B cell (primary cell): ENCODE data around the gene CARD9. TPM values are rescaled to one million over a fixed set of nuclear protein-coding genes. Genes with fewer than 3 reads are reported as not detected.

Experiments
- ATAC-seq: fragments of 200-7000 bp; cut with Tn5 transposase; one replicate; pipeline ENCODE4 v1.10.0; 2021; ENCODE audit warnings: low read depth, mild to moderate bottlenecking, moderate number of reproducible peaks, moderate library complexity
- CTCF ChIA-PET: fragments of 350-600 bp; sonication (Branson Sonifier 250); formaldehyde crosslinking; loops from one replicate; lab custom pipeline; 2021; ENCODE audit warnings: antibody characterized with exemption, inconsistent platforms; lab: Charles Lee
- POLR2A ChIA-PET: fragments of 350-600 bp; sonication (Branson Sonifier 250); formaldehyde crosslinking; loops from one replicate; lab custom pipeline; 2021; ENCODE audit warnings: antibody characterized with exemption; lab: Charles Lee
- DNase-seq: peaks from one replicate; pipeline ENCODE4 v3.0.0; 2013
- H2AFZ ChIP-seq: 2 replicates; pipeline ENCODE4 v1.6.1; 2012; ENCODE audit warnings: mild to moderate bottlenecking, low read depth, low read length; ENCODE audit not compliant: insufficient read depth, poor library complexity, severe bottlenecking
- H3K27ac ChIP-seq, 2 donors: 1 replicate in 1 of 2; 2 replicates in 1 of 2; pipeline ENCODE4 v1.5.1; 2012 to 2013; ENCODE audit warnings: low read length in 2 of 2, mild to moderate bottlenecking in 2 of 2, moderate library complexity in 1 of 2
- H3K27me3 ChIP-seq, 4 experiments: fragments of 200-600 bp in 1 of 4; sonication (generic) in 1 of 4; replicated peaks in 1 of 4; 1 replicate in 2 of 4; 2 replicates in 2 of 4; pipeline versions ENCODE4 v1.6.1 to v1.7.0; 2013 to 2016; ENCODE audit warnings: low read length in 3 of 4, mild to moderate bottlenecking in 2 of 4, mixed read lengths in 1 of 4, moderate library complexity in 1 of 4; ENCODE audit not compliant: insufficient read depth in 4 of 4, control insufficient read depth in 3 of 4; ENCODE audit errors: control extremely low read depth in 1 of 4
- H3K36me3 ChIP-seq, 2 experiments: replicated peaks in 1 of 2; 1 replicate in 1 of 2; 2 replicates in 1 of 2; pipeline versions ENCODE4 v1.6.1 to v1.7.1; 2013; ENCODE audit warnings: low read length in 1 of 2; ENCODE audit not compliant: insufficient read depth in 2 of 2, control insufficient read depth in 1 of 2; ENCODE audit errors: control extremely low read depth in 1 of 2, extremely low read depth in 1 of 2
- H3K4me1 ChIP-seq, 2 donors: fragments of 200-600 bp in 1 of 2; sonication (generic) in 1 of 2; 1 replicate in 1 of 2; 2 replicates in 1 of 2; pipeline versions ENCODE4 v1.5.1 to v1.6.1; 2013 to 2017; ENCODE audit warnings: low read length in 2 of 2; ENCODE audit not compliant: control insufficient read depth in 2 of 2, insufficient read depth in 2 of 2
- H3K4me2 ChIP-seq: replicated peaks from 2 replicates; pipeline ENCODE3; 2012; ENCODE audit warnings: mild to moderate bottlenecking, low read depth, low read length; ENCODE audit not compliant: poor library complexity, severe bottlenecking
- H3K4me3 ChIP-seq, 5 experiments: fragments of 200-600 bp in 1 of 5; sonication (generic) in 1 of 5; 1 replicate in 3 of 5; 2 replicates in 2 of 5; pipeline versions ENCODE4 v1.5.1 to v1.7.0; 2011 to 2016; ENCODE audit warnings: low read length in 4 of 5, mild to moderate bottlenecking in 4 of 5, low read depth in 2 of 5, control low read depth in 1 of 5, moderate library complexity in 1 of 5; ENCODE audit not compliant: insufficient read depth in 1 of 5; ENCODE audit errors: control extremely low read depth in 1 of 5, extremely low read depth in 1 of 5
- H3K79me2 ChIP-seq: fragments of 200-600 bp; sonication (generic); one replicate; pipeline ENCODE4 v1.6.0; 2016; ENCODE audit warnings: low read length; ENCODE audit not compliant: control insufficient read depth, insufficient read depth
- H3K9ac ChIP-seq: fragments of 200-600 bp; sonication (generic); 2 replicates; pipeline ENCODE4 v1.6.1; 2017; ENCODE audit warnings: mild to moderate bottlenecking, low read length, moderate library complexity
- H3K9me3 ChIP-seq, 3 donors: one replicate each; pipeline versions ENCODE4 v1.6.1 to v1.7.1; 2013; ENCODE audit warnings: low read length in 2 of 3; ENCODE audit not compliant: control insufficient read depth in 2 of 3, insufficient read depth in 1 of 3; ENCODE audit errors: control extremely low read depth in 1 of 3
- H4K20me1 ChIP-seq: 2 replicates; pipeline ENCODE4 v1.6.0; 2012; ENCODE audit warnings: mild to moderate bottlenecking, low read length; ENCODE audit not compliant: insufficient read depth, control insufficient read depth, poor library complexity, severe bottlenecking
- H3K27ac Mint-ChIP-seq: one replicate; pipeline ENCODE4 v1.8.0; 2021; ENCODE audit warnings: mixed read lengths
- H3K27me3 Mint-ChIP-seq: one replicate; pipeline ENCODE4 v1.8.0; 2021; ENCODE audit warnings: mixed read lengths
- H3K4me1 Mint-ChIP-seq: one replicate; pipeline ENCODE4 v1.8.0; 2021; ENCODE audit warnings: mixed read lengths
- H3K4me3 Mint-ChIP-seq: one replicate; pipeline ENCODE4 v1.8.0; 2021; ENCODE audit warnings: mixed read lengths
- H3K9me3 Mint-ChIP-seq: one replicate; pipeline ENCODE4 v1.8.0; 2022; ENCODE audit warnings: mixed read lengths; ENCODE audit not compliant: insufficient read depth
- EZH2 ChIP-seq: IDR thresholded peaks from 2 replicates; pipeline ENCODE4 v1.6.1; 2012; ENCODE audit warnings: borderline replicate concordance, low read depth, mild to moderate bottlenecking, moderate library complexity, low read length; ENCODE audit not compliant: insufficient read depth, poor library complexity, severe bottlenecking
- WGBS: methylation state at CpG from one replicate; pipeline ENCODE4 v1.1.5; 2013; ENCODE audit warnings: missing lambda C conversion rate; ENCODE audit not compliant: insufficient coverage; 5-methylcytosine and 5-hydroxymethylcytosine counted together
- intact Hi-C: fragments of 100-400 bp; cut with micrococcal nuclease; formaldehyde crosslinking; loops from one replicate; pipeline ENCODE4 v1.10.0; 2022
- polyA plus RNA-seq: library from polyadenylated mRNA; depleted of rRNA; stranded (reverse); fragments of >200 nt; gene quantifications from 2 replicates; pipeline ENCODE4 v1.2.3, GENCODE V29; 2012
- total RNA-seq, 2 donors: library from RNA; stranded (reverse); fragments of 120-200 nt in 1 of 2; gene quantifications; 1 replicate in 1 of 2; 2 replicates in 1 of 2; pipeline versions ENCODE4 v1.2.3 to v1.2.4, GENCODE V29; 2013 to 2022
- TF ChIP-seq, protein P1 (sequence below): fragments of 200-600 bp; IDR thresholded peaks from one replicate; pipeline ENCODE4 v1.8.0; 2022; ENCODE audit warnings: antibody characterized with exemption, mild to moderate bottlenecking

CARD9 gene
- total and polyA plus RNA-seq, 2 donors (not counting 1 experiment from before 2014, with no cell fraction given): 0.57 to 1.1 TPM

DNA sequence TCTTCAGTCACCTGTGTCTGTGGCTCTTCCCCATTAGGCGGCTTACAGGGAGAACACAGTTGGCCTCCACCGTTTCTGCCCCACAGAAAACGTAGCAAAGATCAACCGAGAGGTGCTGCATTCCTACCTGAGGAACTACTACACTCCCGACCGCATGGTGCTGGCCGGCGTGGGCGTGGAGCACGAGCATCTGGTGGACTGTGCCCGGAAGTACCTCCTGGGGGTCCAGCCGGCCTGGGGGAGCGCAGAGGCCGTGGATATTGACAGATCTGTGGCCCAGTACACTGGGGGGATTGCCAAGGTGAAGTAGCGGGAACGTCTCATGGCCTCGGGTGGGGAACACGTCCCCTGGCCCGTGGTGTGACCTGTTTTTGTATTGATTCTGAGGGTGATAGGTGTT lies 43.4 kb upstream of the CARD9 start:
- ChIA-PET CTCF (interaction anchor here (0.6 kb wide), 1 partner anchor 310 kb away, joined by 3 read pairs; no protein-coding TSS in a partner anchor), POLR2A (interaction anchor here (0.7 kb wide), 1 partner anchor 384 kb away, joined by 3 read pairs; no protein-coding TSS in a partner anchor)
- H3K27me3 Mint-ChIP-seq: no peaks in the 10 kb centered on the region
- Histone ChIP-seq H3K79me2 (peaks cover 30% of the 10 kb centered on the region), H3K9ac (no peak overlapping the region), H3K4me1 (peaks cover 0 to under 1% of the 10 kb centered on the region in 2 donors), H3K4me3 (no peak overlapping the region), H4K20me1 (peaks cover 22% of the 10 kb centered on the region), H3K36me3 (peaks cover 0 to 84% of the 10 kb centered on the region in 2 experiments), H2AFZ (no peak overlapping the region), H3K9me3 (no peaks in the 10 kb centered on the region), H3K27me3 (no peaks in the 10 kb centered on the region), H3K27ac (no peak overlapping the region), H3K4me2 (no peak overlapping the region)
- WGBS: 95% methylated on average over 19 of the region's 19 CpGs
- no peak overlapping the region for H3K27ac Mint-ChIP-seq
- intact Hi-C loops: no loop called here
- DNase-seq: no peak
- TF ChIP-seq EZH2: no peak
- TF ChIP-seq, protein P1, sequence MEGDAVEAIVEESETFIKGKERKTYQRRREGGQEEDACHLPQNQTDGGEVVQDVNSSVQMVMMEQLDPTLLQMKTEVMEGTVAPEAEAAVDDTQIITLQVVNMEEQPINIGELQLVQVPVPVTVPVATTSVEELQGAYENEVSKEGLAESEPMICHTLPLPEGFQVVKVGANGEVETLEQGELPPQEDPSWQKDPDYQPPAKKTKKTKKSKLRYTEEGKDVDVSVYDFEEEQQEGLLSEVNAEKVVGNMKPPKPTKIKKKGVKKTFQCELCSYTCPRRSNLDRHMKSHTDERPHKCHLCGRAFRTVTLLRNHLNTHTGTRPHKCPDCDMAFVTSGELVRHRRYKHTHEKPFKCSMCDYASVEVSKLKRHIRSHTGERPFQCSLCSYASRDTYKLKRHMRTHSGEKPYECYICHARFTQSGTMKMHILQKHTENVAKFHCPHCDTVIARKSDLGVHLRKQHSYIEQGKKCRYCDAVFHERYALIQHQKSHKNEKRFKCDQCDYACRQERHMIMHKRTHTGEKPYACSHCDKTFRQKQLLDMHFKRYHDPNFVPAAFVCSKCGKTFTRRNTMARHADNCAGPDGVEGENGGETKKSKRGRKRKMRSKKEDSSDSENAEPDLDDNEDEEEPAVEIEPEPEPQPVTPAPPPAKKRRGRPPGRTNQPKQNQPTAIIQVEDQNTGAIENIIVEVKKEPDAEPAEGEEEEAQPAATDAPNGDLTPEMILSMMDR: no peak
- peaks cover 3% of the 10 kb centered on the region for H3K4me1 Mint-ChIP-seq
- H3K9me3 Mint-ChIP-seq: no peaks in the 10 kb centered on the region
- ATAC-seq: no peak
- no peak overlapping the region for H3K4me3 Mint-ChIP-seq

DNA sequence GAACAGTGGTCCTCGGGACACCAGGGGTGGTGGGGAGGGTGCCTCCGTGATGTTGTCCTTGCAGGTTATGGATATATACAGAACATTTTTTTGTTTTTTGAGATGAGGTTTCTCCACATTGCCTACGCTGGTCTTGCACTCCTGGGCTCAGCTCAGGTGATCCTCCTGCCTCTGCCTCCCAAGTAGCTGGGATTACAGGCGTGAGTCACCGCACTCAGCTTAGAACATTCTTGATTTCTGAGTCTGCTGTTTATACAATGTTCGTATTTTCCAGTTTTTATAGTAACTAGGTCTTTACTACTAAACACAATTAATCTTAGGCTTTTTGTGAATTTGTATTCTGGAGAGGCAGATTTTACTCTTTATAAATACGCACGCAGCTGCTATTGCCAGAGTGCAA lies 43.0 kb upstream of the CARD9 start:
- H3K27ac Mint-ChIP-seq: no peak overlapping the region
- Histone ChIP-seq H3K36me3 (peaks cover 0 to 81% of the 10 kb centered on the region in 2 experiments), H3K79me2 (peaks cover 35% of the 10 kb centered on the region), H3K4me2 (no peak overlapping the region), H3K27ac (no peak overlapping the region), H3K4me1 (peaks cover 5% of the 10 kb centered on the region in 2 donors), H2AFZ (no peak overlapping the region), H4K20me1 (peaks cover 27% of the 10 kb centered on the region), H3K27me3 (no peaks in the 10 kb centered on the region), H3K4me3 (no peak overlapping the region), H3K9me3 (no peaks in the 10 kb centered on the region), H3K9ac (no peak overlapping the region)
- TF ChIP-seq, protein P1: no peak
- TF ChIP-seq EZH2: no peak
- no peaks in the 10 kb centered on the region for H3K9me3 Mint-ChIP-seq
- H3K27me3 Mint-ChIP-seq: no peaks in the 10 kb centered on the region
- peaks cover 8% of the 10 kb centered on the region for H3K4me1 Mint-ChIP-seq
- no peak for ATAC-seq
- ChIA-PET POLR2A (no interaction called here), CTCF (interaction anchor here (0.6 kb wide), 1 partner anchor 311 kb away, joined by 3 read pairs; no protein-coding TSS in a partner anchor)
- no peak for DNase-seq
- WGBS: 87% methylated on average over 3 of the region's 8 CpGs
- no peak overlapping the region for H3K4me3 Mint-ChIP-seq
- intact Hi-C loops: no loop called here
